ENCODE results near the gene UNC79. TPM values are rescaled to one million over a fixed set of nuclear protein-coding genes. Genes with fewer than 3 reads are reported as not detected.

Gene UNC79
- total RNA-seq, 1 experiment from 2014 or later = 0.05 TPM

GRCh38 chr14:93398491-93398890 lies 32.2 kb upstream of the UNC79 start:
- TF ChIP-seq SIN3A (IDR thresholded peaks at IDR 0.05; ENCODE audit: borderline replicate concordance, insufficient read depth, low read depth, low read length) = no peak
- no peak for TF ChIP-seq CTCF (IDR thresholded peaks at IDR 0.05)
- Histone ChIP-seq H3K4me3 (ENCODE audit: low read depth in 2 of 2, low read length in 2 of 2) (no peak overlapping the region), H3K36me3 (ENCODE audit: control insufficient read depth, insufficient read depth, low read length) (no peaks in the 10 kb centered on the region), H3K27ac (ENCODE audit: low read length) (no peak overlapping the region), H3K4me1 (ENCODE audit: control insufficient read depth, insufficient read depth, low read length) (no peaks in the 10 kb centered on the region), H3K9me3 (ENCODE audit: control insufficient read depth, insufficient read depth, low read depth, low read length) (no peaks in the 10 kb centered on the region), H3K27me3 (ENCODE audit: control insufficient read depth, insufficient read depth, low read length) (no peaks in the 10 kb centered on the region)
- DNase-seq (ENCODE audit: low read depth, low spot score) (no peak), ATAC-seq (no peak)
- in situ Hi-C loops (cut with HindIII; ENCODE audit: low pct_unique_long_range_greater_than_20kb, low sequenced_read_pairs) = no loop called here
- POLR2A ChIA-PET = no interaction called here
- CTCF ChIA-PET = no interaction called here
- intact Hi-C loops (cut with micrococcal nuclease; ENCODE audit: unreplicated experiment) = no loop called here
- no TSS peak for BruUV-seq (replicated peaks)

- H3K4me3 ChIP-seq (ENCODE audit: low read depth in 2 of 2, low read length in 2 of 2) = no peak overlapping the region
- in situ Hi-C loops (cut with HindIII; ENCODE audit: low pct_unique_long_range_greater_than_20kb, low sequenced_read_pairs) = no loop called here
- H3K36me3 ChIP-seq (ENCODE audit: control insufficient read depth, insufficient read depth, low read length) = no peaks in the 10 kb centered on the region
- intact Hi-C loops (cut with micrococcal nuclease; ENCODE audit: unreplicated experiment) = no loop called here
- no peak overlapping the region for H3K27ac ChIP-seq (ENCODE audit: low read length)
- no peaks in the 10 kb centered on the region for H3K27me3 ChIP-seq (ENCODE audit: control insufficient read depth, insufficient read depth, low read length)
- no TSS peak for BruUV-seq (replicated peaks)
- H3K9me3 ChIP-seq (ENCODE audit: control insufficient read depth, insufficient read depth, low read depth, low read length) = no peaks in the 10 kb centered on the region
- TF ChIP-seq CTCF (IDR thresholded peaks at IDR 0.05) = no peak
- no peak for TF ChIP-seq POLR2AphosphoS5 (IDR thresholded peaks at IDR 0.05; ENCODE audit: low read depth, low read length)
- TF ChIP-seq REST (IDR thresholded peaks at IDR 0.05; ENCODE audit: insufficient read depth in 1 of 2, low read depth in 2 of 2, low read length in 1 of 2) = no peak
- no peak for TF ChIP-seq TCF7L2 (IDR thresholded peaks at IDR 0.05; ENCODE audit: low read depth, low read length)
- TF ChIP-seq SIN3A (IDR thresholded peaks at IDR 0.05; ENCODE audit: borderline replicate concordance, insufficient read depth, low read depth, low read length) = no peak
- ATAC-seq (no peak), DNase-seq (ENCODE audit: low read depth, low spot score) (no peak)
- CTCF ChIA-PET = no interaction called here
- POLR2A ChIA-PET = no interaction called here
- H3K4me1 ChIP-seq (ENCODE audit: control insufficient read depth, insufficient read depth, low read length) = no peaks in the 10 kb centered on the region
Observed at GRCh38 chr14:93402951-93403350, 27.8 kb upstream of the UNC79 start.

- Histone ChIP-seq H3K36me3 (ENCODE audit: control insufficient read depth, insufficient read depth, low read length) (no peaks in the 10 kb centered on the region), H3K4me3 (ENCODE audit: low read depth in 2 of 2, low read length in 2 of 2) (no peak overlapping the region), H3K4me1 (ENCODE audit: control insufficient read depth, insufficient read depth, low read length) (no peaks in the 10 kb centered on the region), H3K27ac (ENCODE audit: low read length) (no peak overlapping the region), H3K9me3 (ENCODE audit: control insufficient read depth, insufficient read depth, low read depth, low read length) (no peaks in the 10 kb centered on the region), H3K27me3 (ENCODE audit: control insufficient read depth, insufficient read depth, low read length) (no peaks in the 10 kb centered on the region)
- DNase-seq (ENCODE audit: low read depth, low spot score) = no peak
- no peak for ATAC-seq
- POLR2A ChIA-PET = no interaction called here
- intact Hi-C loops (cut with micrococcal nuclease; ENCODE audit: unreplicated experiment) (no loop called here), in situ Hi-C loops (cut with HindIII; ENCODE audit: low pct_unique_long_range_greater_than_20kb, low sequenced_read_pairs) (no loop called here)
- TF ChIP-seq CTCF (IDR thresholded peaks at IDR 0.05) (no peak), SIN3A (IDR thresholded peaks at IDR 0.05; ENCODE audit: borderline replicate concordance, insufficient read depth, low read depth, low read length) (no peak), REST (IDR thresholded peaks at IDR 0.05; ENCODE audit: insufficient read depth in 1 of 2, low read depth in 2 of 2, low read length in 1 of 2) (no peak), TCF7L2 (IDR thresholded peaks at IDR 0.05; ENCODE audit: low read depth, low read length) (no peak), POLR2AphosphoS5 (IDR thresholded peaks at IDR 0.05; ENCODE audit: low read depth, low read length) (no peak)
- BruUV-seq (replicated peaks) = no TSS peak
- CTCF ChIA-PET = no interaction called here
Observed at GRCh38 chr14:93410021-93410420, 20.7 kb upstream of the UNC79 start.
